ENCODE results near the gene HK1.

DNA sequence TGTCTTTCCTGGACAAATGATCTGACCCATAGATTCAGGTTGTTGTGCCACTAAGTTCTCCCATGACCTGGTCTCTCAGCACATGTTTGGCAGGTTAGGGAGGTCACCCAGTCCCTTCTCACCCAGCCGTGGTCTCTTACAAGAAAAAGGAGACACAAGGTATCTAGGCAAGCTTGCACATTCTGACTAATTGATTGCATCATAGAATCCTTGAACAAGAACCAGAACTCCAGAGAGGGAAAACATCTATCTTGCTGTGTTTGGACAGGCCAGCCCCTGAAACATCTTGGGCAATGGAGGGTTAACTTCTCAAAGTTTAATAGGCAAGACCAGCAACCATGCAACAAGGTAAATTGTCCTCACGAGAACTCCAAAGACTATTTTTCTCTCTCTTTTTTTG, 8.5 kb upstream of the HK1 start:
- TF ChIP-seq, protein P1, sequence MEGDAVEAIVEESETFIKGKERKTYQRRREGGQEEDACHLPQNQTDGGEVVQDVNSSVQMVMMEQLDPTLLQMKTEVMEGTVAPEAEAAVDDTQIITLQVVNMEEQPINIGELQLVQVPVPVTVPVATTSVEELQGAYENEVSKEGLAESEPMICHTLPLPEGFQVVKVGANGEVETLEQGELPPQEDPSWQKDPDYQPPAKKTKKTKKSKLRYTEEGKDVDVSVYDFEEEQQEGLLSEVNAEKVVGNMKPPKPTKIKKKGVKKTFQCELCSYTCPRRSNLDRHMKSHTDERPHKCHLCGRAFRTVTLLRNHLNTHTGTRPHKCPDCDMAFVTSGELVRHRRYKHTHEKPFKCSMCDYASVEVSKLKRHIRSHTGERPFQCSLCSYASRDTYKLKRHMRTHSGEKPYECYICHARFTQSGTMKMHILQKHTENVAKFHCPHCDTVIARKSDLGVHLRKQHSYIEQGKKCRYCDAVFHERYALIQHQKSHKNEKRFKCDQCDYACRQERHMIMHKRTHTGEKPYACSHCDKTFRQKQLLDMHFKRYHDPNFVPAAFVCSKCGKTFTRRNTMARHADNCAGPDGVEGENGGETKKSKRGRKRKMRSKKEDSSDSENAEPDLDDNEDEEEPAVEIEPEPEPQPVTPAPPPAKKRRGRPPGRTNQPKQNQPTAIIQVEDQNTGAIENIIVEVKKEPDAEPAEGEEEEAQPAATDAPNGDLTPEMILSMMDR (IDR thresholded peaks at IDR 0.05): no peak
- TF ChIP-seq POLR2A (IDR thresholded peaks at IDR 0.05): no peak
